SU-DHL-6 (cell line): ENCODE results near the gene MAG.

Experiments
- H2AFZ ChIP-seq: fragments of 200-600 bp; sonication (generic); 2 replicates; pipeline ENCODE4 v1.6.1; 2014; ENCODE audit warnings: low read depth, mild to moderate bottlenecking, moderate library complexity, mixed read lengths, antibody characterized with exemption, low read length; ENCODE audit not compliant: severe bottlenecking
- H3F3A ChIP-seq: fragments of 200-600 bp; shearing (Covaris generic); 2 replicates; pipeline ENCODE4 v1.6.0; 2016; ENCODE audit warnings: antibody characterized with exemption, mild to moderate bottlenecking; ENCODE audit not compliant: insufficient read depth
- H3K27ac ChIP-seq: fragments of 200-600 bp; sonication (generic); 2 replicates; pipeline ENCODE4 v1.5.1; 2016; ENCODE audit warnings: low read depth, mild to moderate bottlenecking, low read length, moderate library complexity, mixed read lengths
- H3K27me3 ChIP-seq: fragments of 200-600 bp; sonication (generic), shearing (Covaris generic); 2 replicates; pipeline ENCODE4 v1.6.0; 2014; ENCODE audit warnings: mild to moderate bottlenecking, low read length
- H3K36me3 ChIP-seq: fragments of 200-600 bp; sonication (generic); 2 replicates; pipeline ENCODE4 v1.6.1; 2014; ENCODE audit warnings: mild to moderate bottlenecking, low read length, mixed read lengths
- H3K4me2 ChIP-seq: fragments of 300-600, 200-600 bp; shearing (Covaris generic), sonication (generic); 2 replicates; pipeline ENCODE4 v1.6.0; 2014; ENCODE audit warnings: low read length, low read depth, mild to moderate bottlenecking; ENCODE audit not compliant: poor library complexity, severe bottlenecking
- H3K4me3 ChIP-seq: fragments of 200-600 bp; sonication (generic); 2 replicates; pipeline ENCODE4 v1.5.1; 2014; ENCODE audit warnings: antibody characterized with exemption, low read length, mild to moderate bottlenecking, mixed read lengths; ENCODE audit not compliant: insufficient read depth, poor library complexity, severe bottlenecking
- H3K79me2 ChIP-seq: fragments of 200-600 bp; sonication (generic); 2 replicates; pipeline ENCODE4 v1.6.1; 2014; ENCODE audit warnings: mild to moderate bottlenecking, low read length, moderate library complexity; ENCODE audit not compliant: insufficient read depth
- H3K9ac ChIP-seq: fragments of 200-600 bp; sonication (generic); 2 replicates; pipeline ENCODE4 v1.7.0; 2014; ENCODE audit warnings: mild to moderate bottlenecking, low read length
- H3K9me2 ChIP-seq: fragments of 200-600 bp; sonication (generic); replicated peaks from 2 replicates; pipeline ENCODE4 v1.6.1; 2014; ENCODE audit warnings: low read length; ENCODE audit not compliant: insufficient read depth
- H3K9me3 ChIP-seq: fragments of 200-600 bp; sonication (generic); 2 replicates; pipeline ENCODE4 v1.6.1; 2014; ENCODE audit warnings: low read length, mixed read lengths; ENCODE audit not compliant: insufficient read depth
- H4K20me1 ChIP-seq: fragments of 200-600 bp; sonication (generic); 2 replicates; pipeline ENCODE4 v1.6.1; 2014; ENCODE audit warnings: low read depth, mild to moderate bottlenecking, antibody characterized with exemption, low read length, moderate library complexity, mixed read lengths
- CTCF ChIP-seq: fragments of 200-600 bp; sonication (generic); IDR thresholded peaks from one replicate; pipeline ENCODE4 v1.5.1; 2017; ENCODE audit warnings: antibody characterized with exemption, mild to moderate bottlenecking, low read length, moderate library complexity; ENCODE audit not compliant: insufficient read depth, poor library complexity, severe bottlenecking
- EZH2phosphoT487 ChIP-seq: fragments of 200-600 bp; sonication (generic), shearing (Covaris generic); conservative IDR thresholded peaks from 2 replicates; pipeline ENCODE4 v1.6.1; 2018; ENCODE audit warnings: mild to moderate bottlenecking, antibody characterized with exemption, low read length, moderate library complexity, mixed read lengths

The MAG gene

GRCh38 chr19:35267818-35268535 lies 24.0 kb upstream of the MAG start:
- peaks cover 6% of the 10 kb centered on the region for H3K79me2 ChIP-seq
- H3K27ac ChIP-seq = peak overlapping the region; percentile 93
- H3K36me3 ChIP-seq = no peaks in the 10 kb centered on the region
- H2AFZ ChIP-seq = peak overlapping the region; percentile 62
- peak overlapping the region; percentile 87 for H3K4me2 ChIP-seq
- no peaks in the 10 kb centered on the region for H3K9me2 ChIP-seq
- peak overlapping the region; percentile 100 for H3K4me3 ChIP-seq
- no peaks in the 10 kb centered on the region for H3K9me3 ChIP-seq
- TF ChIP-seq EZH2phosphoT487 = no peak
- TF ChIP-seq CTCF = no peak
- H3K9ac ChIP-seq = peak overlapping the region; percentile 97
- no peaks in the 10 kb centered on the region for H3K27me3 ChIP-seq
- no peaks in the 10 kb centered on the region for H4K20me1 ChIP-seq
- H3F3A ChIP-seq = peaks cover 17% of the 10 kb centered on the region

- Histone ChIP-seq H3F3A (peaks cover 17% of the 10 kb centered on the region), H3K4me3 (peak within 1 kb of the TSS; percentile 100), H3K4me2 (peak within 1 kb of the TSS; percentile 87), H3K9me3 (no peaks in the 10 kb centered on the region), H2AFZ (peak within 1 kb of the TSS; percentile 62), H3K9ac (peak within 1 kb of the TSS; percentile 97), H3K27ac (peak within 1 kb of the TSS; percentile 93), H4K20me1 (no peaks in the 10 kb centered on the region), H3K9me2 (no peaks in the 10 kb centered on the region), H3K36me3 (no peaks in the 10 kb centered on the region), H3K79me2 (peaks cover 6% of the 10 kb centered on the region), H3K27me3 (no peaks in the 10 kb centered on the region)
- no peak for TF ChIP-seq CTCF
- TF ChIP-seq EZH2phosphoT487 = no peak
Observed at GRCh38 chr19:35268536-35269437, 23.2 kb upstream of the MAG start, which contains the start of gene USF2. Gene USF2 (plus strand): TSS chr19:35268962. CDS start chr19:35269102, 140 bp downstream.

- Histone ChIP-seq H4K20me1 (no peaks in the 10 kb centered on the region), H3K9me3 (no peaks in the 10 kb centered on the region), H3K27ac (peak overlapping the region; percentile 72), H3K4me3 (peak overlapping the region; percentile 55), H3K9me2 (no peaks in the 10 kb centered on the region), H3K79me2 (peaks cover 6% of the 10 kb centered on the region), H2AFZ (no peak overlapping the region), H3K9ac (peak overlapping the region; percentile 61), H3K4me2 (peak overlapping the region; percentile 60), H3K27me3 (no peaks in the 10 kb centered on the region), H3K36me3 (no peaks in the 10 kb centered on the region), H3F3A (peaks cover 14% of the 10 kb centered on the region)
- TF ChIP-seq EZH2phosphoT487 (no peak), CTCF (peak; percentile 57)
Observed at GRCh38 chr19:35269438-35270117, 22.4 kb upstream of the MAG start.
